ENCODE results near the gene ELOVL1. TPM values are rescaled to one million over a fixed set of nuclear protein-coding genes. Genes with fewer than 3 reads are reported as not detected.

ELOVL1 gene
- total RNA-seq, 2 experiments from 2014 or later, result 45.4 to 49.2 TPM

DNA sequence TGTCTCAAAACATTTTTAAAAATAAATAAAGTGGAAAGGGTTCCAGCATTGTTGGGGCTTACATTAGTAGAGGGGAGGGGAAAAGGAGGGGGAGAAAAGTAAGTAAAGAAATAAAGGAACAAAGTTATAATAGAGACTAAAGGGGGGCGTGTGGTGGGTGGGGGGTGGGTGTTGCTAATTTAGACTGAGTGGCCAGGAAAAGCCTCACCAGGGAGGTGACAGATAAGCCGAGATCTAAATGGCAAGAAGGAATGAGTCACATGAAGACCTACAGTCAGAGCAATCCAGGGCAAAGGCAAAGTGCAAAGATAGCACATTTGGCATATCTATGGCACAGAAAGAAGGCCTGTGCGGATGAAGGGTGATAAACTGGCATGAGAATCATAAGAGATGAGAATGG, 22.7 kb downstream of the ELOVL1 start:
- Mint-ChIP-seq H3K4me3 (no peak overlapping the region), H3K27ac (peak overlapping the region; percentile 12), H3K9me3 (no peaks in the 10 kb centered on the region), H3K36me3 (ENCODE audit: low read depth) (no peaks in the 10 kb centered on the region), H3K4me1 (ENCODE audit: low read depth) (peaks cover 12% of the 10 kb centered on the region), H3K27me3 (no peaks in the 10 kb centered on the region)
- TF ChIP-seq CTCF (IDR thresholded peaks at IDR 0.05), result no peak
- DNase-seq (no peak), ATAC-seq (peak; percentile 21)
- CTCF ChIA-PET, result interaction anchor here (1.1 to 1.3 kb wide), 2 partner anchors 11 to 118 kb away, joined by 3 read pairs; no protein-coding TSS in a partner anchor
- intact Hi-C loops (cut with micrococcal nuclease), result no loop called here
- POLR2A ChIA-PET, result no interaction called here

DNA sequence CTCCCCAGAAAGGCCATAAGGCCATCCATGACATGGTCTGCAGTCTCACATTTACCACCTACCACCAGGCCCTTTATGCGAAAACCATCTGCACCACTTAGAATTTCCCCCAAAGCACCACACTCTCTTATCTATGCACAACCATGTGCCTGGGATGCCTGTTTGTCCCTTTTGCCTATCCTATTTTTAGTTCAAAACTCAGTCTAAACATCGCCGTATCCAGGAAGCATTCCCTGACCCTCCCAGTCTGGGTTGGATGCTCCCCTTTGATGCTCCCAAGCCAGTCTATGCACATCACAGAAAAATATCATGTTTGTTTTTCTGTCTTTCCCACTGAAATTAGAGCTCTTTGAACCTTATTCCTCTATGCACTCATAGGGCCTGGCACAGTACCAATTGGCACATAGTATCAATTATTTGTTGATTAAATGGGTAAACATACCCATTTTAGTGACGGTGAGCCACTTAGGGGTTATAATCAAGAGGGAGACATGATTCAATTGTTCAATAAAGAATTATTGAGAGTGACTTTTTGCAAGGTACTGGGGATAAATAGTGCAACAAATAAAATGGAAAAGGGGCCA, 23.5 kb downstream of the ELOVL1 start:
- no peak for TF ChIP-seq CTCF (IDR thresholded peaks at IDR 0.05)
- no peak for DNase-seq
- ChIA-PET CTCF (interaction anchor here (1.3 kb wide), 1 partner anchor 117 kb away, joined by 3 read pairs; no protein-coding TSS in a partner anchor), POLR2A (no interaction called here)
- Mint-ChIP-seq H3K27ac (no peak overlapping the region), H3K36me3 (ENCODE audit: low read depth) (no peaks in the 10 kb centered on the region), H3K4me3 (no peak overlapping the region), H3K4me1 (ENCODE audit: low read depth) (peaks cover 5% of the 10 kb centered on the region), H3K9me3 (no peaks in the 10 kb centered on the region), H3K27me3 (no peaks in the 10 kb centered on the region)
- intact Hi-C loops (cut with micrococcal nuclease), result no loop called here
- no peak for ATAC-seq

- H3K4me1 Mint-ChIP-seq (ENCODE audit: low read depth), result peaks cover 2% of the 10 kb centered on the region
- DNase-seq (no peak), ATAC-seq (no peak)
- CTCF ChIA-PET, result no interaction called here
- H3K4me3 Mint-ChIP-seq, result no peak overlapping the region
- no peak overlapping the region for H3K27ac Mint-ChIP-seq
- H3K36me3 Mint-ChIP-seq (ENCODE audit: low read depth), result no peaks in the 10 kb centered on the region
- POLR2A ChIA-PET, result no interaction called here
- intact Hi-C loops (cut with micrococcal nuclease), result no loop called here
- TF ChIP-seq CTCF (IDR thresholded peaks at IDR 0.05), result no peak
- H3K27me3 Mint-ChIP-seq, result no peaks in the 10 kb centered on the region
- H3K9me3 Mint-ChIP-seq, result no peaks in the 10 kb centered on the region
Observed at GRCh38 chr1:43340559-43340958, 27.3 kb downstream of the ELOVL1 start.

- intact Hi-C loops (cut with micrococcal nuclease), result no loop called here
- Mint-ChIP-seq H3K4me3 (no peak overlapping the region), H3K9me3 (no peaks in the 10 kb centered on the region), H3K27me3 (no peaks in the 10 kb centered on the region), H3K36me3 (ENCODE audit: low read depth) (no peaks in the 10 kb centered on the region), H3K27ac (no peak overlapping the region), H3K4me1 (ENCODE audit: low read depth) (no peaks in the 10 kb centered on the region)
- TF ChIP-seq CTCF (IDR thresholded peaks at IDR 0.05), result no peak
- POLR2A ChIA-PET, result no interaction called here
- DNase-seq, result no peak
- CTCF ChIA-PET, result no interaction called here
- no peak for ATAC-seq
Observed at GRCh38 chr1:43339584-43340232, 28.1 kb downstream of the ELOVL1 start.

DNA sequence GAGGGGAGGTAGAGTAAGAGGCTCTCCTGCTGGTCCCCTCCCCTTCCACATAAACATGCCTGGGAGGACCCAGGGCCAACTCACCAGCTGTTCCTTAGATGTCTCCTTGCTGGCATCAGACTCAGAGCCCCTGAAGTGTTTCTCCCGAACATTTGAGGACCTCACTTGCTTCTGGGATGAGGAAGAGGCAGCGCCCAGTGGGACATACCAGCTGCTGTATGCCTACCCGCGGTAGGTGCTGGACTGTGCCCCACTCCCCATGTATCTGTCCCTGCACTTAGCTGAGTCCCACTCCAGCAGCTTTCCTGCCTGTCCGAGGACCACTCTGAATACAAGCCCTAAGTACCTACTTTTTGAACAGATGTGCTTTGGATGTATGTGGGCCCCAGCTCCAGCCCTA, 29.8 kb downstream of the ELOVL1 start:
- no peaks in the 10 kb centered on the region for H3K9me3 Mint-ChIP-seq
- no peaks in the 10 kb centered on the region for H3K4me1 Mint-ChIP-seq (ENCODE audit: low read depth)
- ChIA-PET CTCF (no interaction called here), POLR2A (no interaction called here)
- no peak for TF ChIP-seq CTCF (IDR thresholded peaks at IDR 0.05)
- no peaks in the 10 kb centered on the region for H3K36me3 Mint-ChIP-seq (ENCODE audit: low read depth)
- no peak overlapping the region for H3K4me3 Mint-ChIP-seq
- no peaks in the 10 kb centered on the region for H3K27me3 Mint-ChIP-seq
- intact Hi-C loops (cut with micrococcal nuclease), result no loop called here
- ATAC-seq (no peak), DNase-seq (no peak)
- no peak overlapping the region for H3K27ac Mint-ChIP-seq
